Uterus (tissue), 2 donors: ENCODE results near the gene ASB3.

Experiments
- POLR2A ChIP-seq, 2 donors: fragments of 450-650 bp; IDR thresholded peaks; one replicate each; pipeline ENCODE4 v1.6.1; 2016; ENCODE audit warnings: antibody characterized with exemption in 2 of 2, mild to moderate bottlenecking in 1 of 2, moderate library complexity in 1 of 2
- TF ChIP-seq, protein P1 (sequence below), 4 experiments: fragments of 200-600 bp in 2 of 4; fragments of 450-650 bp in 2 of 4; sonication (generic) in 2 of 4; IDR thresholded peaks; one replicate each; pipeline ENCODE4 v1.5.1; 2016 to 2019; ENCODE audit warnings: antibody characterized with exemption in 4 of 4, mild to moderate bottlenecking in 2 of 4, moderate library complexity in 1 of 4

DNA sequence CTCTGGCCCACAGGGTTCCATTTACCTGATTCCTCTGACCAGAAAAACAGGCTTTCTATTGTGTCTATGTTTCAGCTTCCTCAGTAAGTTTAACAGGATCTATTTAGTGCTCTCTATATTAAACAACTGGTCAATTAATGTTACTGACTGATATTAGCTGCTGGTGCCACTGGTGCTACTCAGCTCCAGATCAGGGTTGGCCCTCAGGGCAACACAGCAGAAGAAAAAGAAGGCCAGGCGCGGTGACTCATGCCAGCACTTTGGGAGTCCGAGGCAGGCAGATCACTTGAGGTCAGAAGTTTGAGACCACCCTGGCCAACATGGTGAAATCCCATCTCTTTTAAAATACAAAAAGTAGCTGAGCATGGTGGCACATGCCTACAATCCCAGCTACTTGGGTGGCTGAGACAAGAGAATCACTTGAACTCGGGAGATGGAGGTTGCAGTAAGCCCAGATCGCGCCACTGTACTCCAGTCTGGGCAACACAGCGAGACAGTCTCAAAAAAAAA, 75.4 kb downstream of the ASB3 start:
- TF ChIP-seq, protein P1, sequence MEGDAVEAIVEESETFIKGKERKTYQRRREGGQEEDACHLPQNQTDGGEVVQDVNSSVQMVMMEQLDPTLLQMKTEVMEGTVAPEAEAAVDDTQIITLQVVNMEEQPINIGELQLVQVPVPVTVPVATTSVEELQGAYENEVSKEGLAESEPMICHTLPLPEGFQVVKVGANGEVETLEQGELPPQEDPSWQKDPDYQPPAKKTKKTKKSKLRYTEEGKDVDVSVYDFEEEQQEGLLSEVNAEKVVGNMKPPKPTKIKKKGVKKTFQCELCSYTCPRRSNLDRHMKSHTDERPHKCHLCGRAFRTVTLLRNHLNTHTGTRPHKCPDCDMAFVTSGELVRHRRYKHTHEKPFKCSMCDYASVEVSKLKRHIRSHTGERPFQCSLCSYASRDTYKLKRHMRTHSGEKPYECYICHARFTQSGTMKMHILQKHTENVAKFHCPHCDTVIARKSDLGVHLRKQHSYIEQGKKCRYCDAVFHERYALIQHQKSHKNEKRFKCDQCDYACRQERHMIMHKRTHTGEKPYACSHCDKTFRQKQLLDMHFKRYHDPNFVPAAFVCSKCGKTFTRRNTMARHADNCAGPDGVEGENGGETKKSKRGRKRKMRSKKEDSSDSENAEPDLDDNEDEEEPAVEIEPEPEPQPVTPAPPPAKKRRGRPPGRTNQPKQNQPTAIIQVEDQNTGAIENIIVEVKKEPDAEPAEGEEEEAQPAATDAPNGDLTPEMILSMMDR (IDR thresholded peaks at IDR 0.05), result no peak
- TF ChIP-seq POLR2A (IDR thresholded peaks at IDR 0.05), result no peak
